ENCODE data around the gene LGR5.

GRCh38 chr12:71565535-71565934, 125.9 kb downstream of the LGR5 start:
- TF ChIP-seq CTCF (conservative IDR thresholded peaks at IDR 0.05) (no peak), EZH2 (IDR thresholded peaks at IDR 0.05; ENCODE audit: low read depth) (no peak)
